H1 (cell line): ENCODE measurements around the gene AFAP1L1. TPM values are rescaled to one million over a fixed set of nuclear protein-coding genes. Genes with fewer than 3 reads are reported as not detected.

Source experiments
- CTCF ChIA-PET: fragments of 300-600 bp; sonication (Branson Sonifier 250); formaldehyde crosslinking; loops from one replicate; lab custom pipeline; 2021; ENCODE audit not compliant: partially characterized antibody; lab: Charles Lee
- POLR2A ChIA-PET: fragments of 300-600 bp; sonication (Branson Sonifier 250); formaldehyde crosslinking; loops from one replicate; lab custom pipeline; 2021; ENCODE audit warnings: inconsistent platforms; ENCODE audit not compliant: partially characterized antibody; lab: Charles Lee
- DNase-seq, 2 experiments: peaks; one replicate each; pipeline versions ENCODE4 v3.0.0 to v3.0.0-alpha.2; 2010 to 2022; ENCODE audit warnings: low spot score in 2 of 2, low read depth in 1 of 2, mixed read lengths in 1 of 2
- FAIRE-seq: peaks from 2 replicates; lab custom pipeline; 2011; peaks lifted over from hg19 to GRCh38; lab: Jason Lieb, UNC
- H2AFZ ChIP-seq: 2 replicates; pipeline ENCODE4 v1.8.1; 2012; ENCODE audit warnings: low read length, inconsistent platforms
- H2AK5ac ChIP-seq: 2 replicates; pipeline ENCODE4 v1.6.1; 2013; ENCODE audit warnings: low read depth, low read length
- H2BK120ac ChIP-seq: replicated peaks from 2 replicates; pipeline ENCODE3; 2013; ENCODE audit warnings: low read depth, low read length, inconsistent platforms
- H2BK12ac ChIP-seq: 2 replicates; pipeline ENCODE4 v1.6.1; 2013; ENCODE audit warnings: low read depth, low read length
- H2BK15ac ChIP-seq: 2 replicates; pipeline ENCODE4 v1.6.1; 2013; ENCODE audit warnings: low read length
- H2BK20ac ChIP-seq: 2 replicates; pipeline ENCODE4 v1.6.1; 2013; ENCODE audit warnings: low read length
- H2BK5ac ChIP-seq: 2 replicates; pipeline ENCODE4 v1.6.1; 2013; ENCODE audit warnings: low read depth, low read length
- H3K14ac ChIP-seq: 2 replicates; pipeline ENCODE4 v1.6.1; 2013; ENCODE audit warnings: inconsistent platforms; ENCODE audit not compliant: insufficient read length
- H3K18ac ChIP-seq: 2 replicates; pipeline ENCODE4 v1.6.1; 2013; ENCODE audit warnings: low read length; ENCODE audit errors: extremely low read depth
- H3K23ac ChIP-seq: 2 replicates; pipeline ENCODE4 v1.6.1; 2013; ENCODE audit warnings: inconsistent platforms; ENCODE audit not compliant: insufficient read length
- H3K23me2 ChIP-seq: 2 replicates; pipeline ENCODE4 v1.6.1; 2013; ENCODE audit warnings: low read depth, low read length
- H3K27ac ChIP-seq: 2 replicates; pipeline ENCODE4 v1.6.1; 2011; ENCODE audit warnings: low read depth, low read length, inconsistent platforms
- H3K27me3 ChIP-seq, 4 experiments: replicated peaks in 1 of 4; 1 replicate in 1 of 4; 2 replicates in 3 of 4; pipeline versions ENCODE4 v1.6.1 to v1.8.1; 2011 to 2013; ENCODE audit warnings: low read length in 3 of 4, mild to moderate bottlenecking in 3 of 4, inconsistent platforms in 2 of 4, mixed read lengths in 2 of 4, moderate library complexity in 1 of 4; ENCODE audit not compliant: control insufficient read depth in 3 of 4, insufficient read depth in 3 of 4; ENCODE audit errors: extremely low read depth in 1 of 4
- H3K36me3 ChIP-seq, 4 experiments: 2 replicates each; pipeline versions ENCODE4 v1.6.1 to v1.8.1; 2011 to 2013; ENCODE audit warnings: mild to moderate bottlenecking in 4 of 4, low read length in 3 of 4, moderate library complexity in 2 of 4, control low read depth in 1 of 4, inconsistent platforms in 1 of 4; ENCODE audit not compliant: insufficient read depth in 4 of 4, control insufficient read depth in 2 of 4
- H3K4ac ChIP-seq: replicated peaks from 2 replicates; pipeline ENCODE3; 2013; ENCODE audit warnings: low read length, low read depth, mixed read lengths, inconsistent platforms; ENCODE audit not compliant: insufficient read length
- H3K4me1 ChIP-seq, 4 experiments: replicated peaks in 1 of 4; 1 replicate in 1 of 4; 2 replicates in 3 of 4; pipeline versions ENCODE4 v1.6.1 to v1.8.1; 2011 to 2013; ENCODE audit warnings: low read length in 3 of 4, inconsistent platforms in 2 of 4, mixed read lengths in 1 of 4; ENCODE audit not compliant: insufficient read depth in 4 of 4, control insufficient read depth in 3 of 4
- H3K4me2 ChIP-seq, 2 experiments: 2 replicates each; pipeline versions ENCODE4 v1.6.1 to v1.8.1; 2011 to 2013; ENCODE audit warnings: low read depth in 2 of 2, low read length in 2 of 2, control low read depth in 1 of 2, inconsistent platforms in 1 of 2, mild to moderate bottlenecking in 1 of 2; ENCODE audit not compliant: insufficient read depth in 1 of 2
- H3K4me3 ChIP-seq, 4 experiments: fragments of 200-600, 300-600 bp in 1 of 4; sonication (generic), shearing (Covaris generic), sonication (Bioruptor Twin) in 1 of 4; 2 replicates each; pipeline versions ENCODE4 v1.5.1 to v1.8.1; 2011 to 2016; ENCODE audit warnings: low read length in 4 of 4, low read depth in 3 of 4, control low read depth in 2 of 4, inconsistent platforms in 2 of 4, mild to moderate bottlenecking in 2 of 4, mixed read lengths in 1 of 4, moderate library complexity in 1 of 4; ENCODE audit not compliant: insufficient read depth in 2 of 4; ENCODE audit errors: extremely low read depth in 1 of 4
- H3K56ac ChIP-seq: replicated peaks from 2 replicates; pipeline ENCODE3; 2013; ENCODE audit warnings: low read depth, mild to moderate bottlenecking, mixed read lengths, low read length, inconsistent platforms; ENCODE audit not compliant: insufficient read length
- H3K79me1 ChIP-seq: 2 replicates; pipeline ENCODE4 v1.6.1; 2013; ENCODE audit warnings: low read depth, low read length, control low read depth
- H3K79me2 ChIP-seq, 2 experiments: 2 replicates each; pipeline versions ENCODE4 v1.6.1 to v1.8.1; 2012 to 2013; ENCODE audit warnings: low read length in 2 of 2, mild to moderate bottlenecking in 2 of 2, inconsistent platforms in 1 of 2; ENCODE audit not compliant: insufficient read depth in 2 of 2, control insufficient read depth in 1 of 2
- H3K9ac ChIP-seq, 4 experiments: replicated peaks in 1 of 4; 1 replicate in 1 of 4; 2 replicates in 3 of 4; pipeline versions ENCODE4 v1.6.1 to v1.8.1; 2011 to 2013; ENCODE audit warnings: low read depth in 3 of 4, low read length in 3 of 4, control low read depth in 2 of 4, mild to moderate bottlenecking in 2 of 4, moderate library complexity in 2 of 4, inconsistent platforms in 1 of 4; ENCODE audit errors: extremely low read depth in 1 of 4
- H3K9me3 ChIP-seq, 2 experiments: 2 replicates each; pipeline versions ENCODE4 v1.6.1 to v1.8.1; 2012 to 2013; ENCODE audit warnings: mild to moderate bottlenecking in 2 of 2, moderate library complexity in 2 of 2, control low read depth in 1 of 2, inconsistent platforms in 1 of 2, low read depth in 1 of 2, low read length in 1 of 2, mixed read lengths in 1 of 2; ENCODE audit not compliant: insufficient read depth in 2 of 2
- H4K20me1 ChIP-seq, 2 experiments: replicated peaks in 1 of 2; 2 replicates each; pipeline versions ENCODE3 to v1.8.1; 2011 to 2013; ENCODE audit warnings: inconsistent platforms in 2 of 2, low read length in 2 of 2, mild to moderate bottlenecking in 1 of 2; ENCODE audit not compliant: insufficient read depth in 2 of 2, control insufficient read depth in 1 of 2
- H4K5ac ChIP-seq: 2 replicates; pipeline ENCODE4 v1.6.1; 2013; ENCODE audit warnings: low read length, low read depth, mixed read lengths, inconsistent platforms; ENCODE audit not compliant: insufficient read length
- H4K8ac ChIP-seq: 2 replicates; pipeline ENCODE4 v1.8.0; 2013; ENCODE audit warnings: mild to moderate bottlenecking, moderate library complexity, low read length, inconsistent platforms; ENCODE audit not compliant: insufficient read depth; ENCODE audit errors: extremely low read depth
- H4K91ac ChIP-seq: replicated peaks from 2 replicates; pipeline ENCODE3; 2013; ENCODE audit warnings: low read length, mixed read lengths, inconsistent platforms; ENCODE audit not compliant: insufficient read length
- ATF3 ChIP-seq: IDR thresholded peaks from 2 replicates; pipeline ENCODE4 v1.6.1; 2011; ENCODE audit warnings: low read depth, mild to moderate bottlenecking, low read length; ENCODE audit not compliant: insufficient read depth
- JUND ChIP-seq: IDR thresholded peaks from 2 replicates; pipeline ENCODE4 v1.6.1; 2011; ENCODE audit warnings: mild to moderate bottlenecking, improper control_type of control experiment, low read length
- RAD21 ChIP-seq, 2 experiments: IDR thresholded peaks in 1 of 2; conservative IDR thresholded peaks in 1 of 2; 2 replicates each; pipeline ENCODE4 v1.6.1; 2011; ENCODE audit warnings: low read depth in 2 of 2, low read length in 2 of 2, improper control_type of control experiment in 1 of 2, inconsistent platforms in 1 of 2, mild to moderate bottlenecking in 1 of 2, moderate library complexity in 1 of 2
- SAP30 ChIP-seq: fragments of 300-600 bp; sonication (generic); IDR thresholded peaks from 2 replicates; pipeline ENCODE4 v1.7.1; 2012; ENCODE audit warnings: low read length, moderate library complexity, mild to moderate bottlenecking, inconsistent platforms; ENCODE audit not compliant: insufficient read depth, insufficient replicate concordance
- SP1 ChIP-seq: IDR thresholded peaks from 2 replicates; pipeline ENCODE4 v1.6.1; 2011; ENCODE audit warnings: low read depth, low read length
- SP2 ChIP-seq: IDR thresholded peaks from 2 replicates; pipeline ENCODE4 v1.6.1; 2012; ENCODE audit warnings: mild to moderate bottlenecking, low read length, inconsistent platforms
- TAF7 ChIP-seq: optimal IDR thresholded peaks from 2 replicates; pipeline ENCODE3; 2011; ENCODE audit warnings: low read depth, mild to moderate bottlenecking, inconsistent platforms, low read length, moderate library complexity, borderline replicate concordance
- TCF12 ChIP-seq: IDR thresholded peaks from 2 replicates; pipeline ENCODE4 v1.6.1; 2011; ENCODE audit warnings: low read depth, mild to moderate bottlenecking, low read length
- YY1 ChIP-seq: IDR thresholded peaks from 2 replicates; pipeline ENCODE4 v1.6.1; 2011; ENCODE audit warnings: low read depth, mild to moderate bottlenecking, low read length
- WGBS, 2 experiments: shearing (Covaris generic) in 1 of 2; methylation state at CpG; one replicate each; pipeline versions ENCODE4 v1.1.6 to v1.1.7; 2013 to 2015; ENCODE audit warnings: low lambda C conversion rate in 2 of 2, mixed read lengths in 2 of 2, inconsistent platforms in 1 of 2, low coverage in 1 of 2, missing lambda C conversion rate in 1 of 2; ENCODE audit not compliant: insufficient replicate concordance in 2 of 2, insufficient coverage in 1 of 2, insufficient read length in 1 of 2; ENCODE audit errors: extremely low coverage in 1 of 2, missing lambda C conversion rate in 1 of 2; 5-methylcytosine and 5-hydroxymethylcytosine counted together
- polyA plus RNA-seq, 7 experiments: library from polyadenylated mRNA; depleted of rRNA in 3 of 7; stranded (reverse) in 5 of 7; unstranded in 2 of 7; fragments of >200 nt in 5 of 7; fragments of 200-250 nt in 2 of 7; gene quantifications; 1 replicate in 5 of 7; 2 replicates in 1 of 7; 4 replicates in 1 of 7; pipeline versions ENCODE4 v1.2.1 to v1.2.3, GENCODE V29; 2011 to 2013; ENCODE audit warnings: missing spikeins in 2 of 7, mixed read lengths in 2 of 7
- total RNA-seq: library from RNA; stranded (reverse); fragmentation: NEBNext Ultra II Directional; extraction: Animal tissue kit (Norgen Biotek cat#: 25700); gene quantifications from 2 replicates; pipeline ENCODE4 v1.2.1, GENCODE V29; 2021

AFAP1L1 gene
- total and polyA plus RNA-seq, 2 of the 8 experiments (the other 6 are each of a cell fraction or from before 2014, with no cell fraction given), result 0.79 to 4.7 TPM

GRCh38 chr5:149282027-149282965, 10.6 kb downstream of the AFAP1L1 start:
- Histone ChIP-seq H2BK120ac (no peak overlapping the region), H2BK20ac (no peak overlapping the region), H3K4me2 (no peak overlapping the region; a peak in 1 of 4 replicates), H3K36me3 (no peaks in the 10 kb centered on the region; a peak in 1 of 8 replicates), H2AFZ (no peak overlapping the region), H3K27ac (no peak overlapping the region), H3K23me2 (no peaks in the 10 kb centered on the region), H2BK12ac (no peak overlapping the region), H4K91ac (no peak overlapping the region), H3K9me3 (no peaks in the 10 kb centered on the region), H2AK5ac (no peak overlapping the region), H3K14ac (no peak overlapping the region), H3K23ac (no peak overlapping the region), H3K56ac (no peak overlapping the region), H4K5ac (no peak overlapping the region), H3K9ac (no peak overlapping the region), H2BK5ac (no peak overlapping the region), H4K8ac (no peak overlapping the region), H3K18ac (no peak overlapping the region), H2BK15ac (no peak overlapping the region), H3K4ac (no peak overlapping the region), H3K79me1 (no peaks in the 10 kb centered on the region), H3K4me1 (no peaks in the 10 kb centered on the region), H3K4me3 (no peak overlapping the region), H4K20me1 (no peaks in the 10 kb centered on the region), H3K79me2 (no peaks in the 10 kb centered on the region), H3K27me3 (no peaks in the 10 kb centered on the region; a peak in 1 of 7 replicates)
- no peak for DNase-seq
- TF ChIP-seq SP1 (no peak), YY1 (no peak), RAD21 (IDR thresholded peaks at IDR 0.05 in 1 of 2, conservative IDR thresholded peaks at IDR 0.05 in 1 of 2; ENCODE audit: low read depth in 2 of 2, low read length in 2 of 2) (no peak), JUND (no peak), SAP30 (no peak), ATF3 (no peak), TCF12 (no peak), SP2 (no peak), TAF7 (no peak)
- ChIA-PET POLR2A (no interaction called here), CTCF (interaction anchor here (0.7 to 1.8 kb wide), 5 partner anchors 10 to 35 kb away, joined by 3 to 5 read pairs (median 3); no protein-coding TSS in a partner anchor)
- FAIRE-seq, result no peak
- 81% methylated on average over 12 of the region's 12 CpGs; no CpG with 5 or more reads in 1 of the 2 experiments for WGBS, 2 experiments
